ENCODE results near the gene EIF2D.
A peak's percentile ranks its signal among the peaks of the same experiment; 100 is the strongest.
"Not testable (repeated sequence)": the region's sequence is repeated elsewhere in the genome, so short reads cannot be mapped to it uniquely, and the experiment has no call there.

Gene EIF2D

GRCh38 chr1:206635080-206635977, 23.1 kb upstream of the EIF2D start, which contains the start of gene DYRK3:
DYRK3 (plus strand) TSS chr1:206635536; CDS start chr1:206635704, 168 bp downstream.
- peak; percentile 89 to 92 (median 91) for DNase-seq (ENCODE audit: low read depth in 3 of 3)

GRCh38 chr1:206634365-206635079, 22.3 kb upstream of the EIF2D start:
- peak; percentile 56 to 71 (median 68) for DNase-seq (ENCODE audit: low read depth in 3 of 3)

- no peak for DNase-seq (ENCODE audit: low read depth in 3 of 3)
Observed at GRCh38 chr1:206633708-206634121, 21.4 kb upstream of the EIF2D start.

- no peak for DNase-seq (ENCODE audit: low read depth in 3 of 3)
Observed at GRCh38 chr1:206631085-206631509, 18.8 kb upstream of the EIF2D start.

- no peak for DNase-seq (ENCODE audit: low read depth in 3 of 3)
Observed at GRCh38 chr1:206628916-206629315, 16.7 kb upstream of the EIF2D start.

GRCh38 chr1:206626396-206626795, 14.1 kb upstream of the EIF2D start:
- DNase-seq (ENCODE audit: low read depth in 3 of 3), result not testable (repeated sequence)

GRCh38 chr1:206609229-206609991, 2.9 kb downstream of the EIF2D start:
- no peak for DNase-seq (ENCODE audit: low read depth in 3 of 3)

GRCh38 chr1:206608108-206608698, 4.1 kb downstream of the EIF2D start:
- DNase-seq (ENCODE audit: low read depth in 3 of 3), result peak; percentile 35 to 58 (median 43)

GRCh38 chr1:206606867-206607266, 5.4 kb downstream of the EIF2D start:
- DNase-seq (ENCODE audit: low read depth in 3 of 3), result no peak

- DNase-seq (ENCODE audit: low read depth in 3 of 3), result no peak
Observed at GRCh38 chr1:206604861-206605260, 7.4 kb downstream of the EIF2D start.

- no peak for DNase-seq (ENCODE audit: low read depth in 3 of 3)
Observed at GRCh38 chr1:206600527-206600926, 11.7 kb downstream of the EIF2D start.

GRCh38 chr1:206596319-206596666, 16.0 kb downstream of the EIF2D start:
- no peak for DNase-seq (ENCODE audit: low read depth in 3 of 3)

- no peak for DNase-seq (ENCODE audit: low read depth in 3 of 3)
Observed at GRCh38 chr1:206595581-206596318, 16.5 kb downstream of the EIF2D start.

- DNase-seq (ENCODE audit: low read depth in 3 of 3), result no peak
Observed at GRCh38 chr1:206593351-206593925, 18.8 kb downstream of the EIF2D start.

- no peak for DNase-seq (ENCODE audit: low read depth in 3 of 3)
Observed at GRCh38 chr1:206591696-206592095, 20.6 kb downstream of the EIF2D start.

GRCh38 chr1:206591226-206591625, 21.0 kb downstream of the EIF2D start:
- no peak for DNase-seq (ENCODE audit: low read depth in 3 of 3)

GRCh38 chr1:206590025-206590758, 22.1 kb downstream of the EIF2D start:
- DNase-seq (ENCODE audit: low read depth in 3 of 3), result peak in 1 of 3 donors; percentile 62

GRCh38 chr1:206589206-206589605, 23.1 kb downstream of the EIF2D start:
- DNase-seq (ENCODE audit: low read depth in 3 of 3), result no peak

GRCh38 chr1:206588492-206588891, 23.8 kb downstream of the EIF2D start:
- no peak for DNase-seq (ENCODE audit: low read depth in 3 of 3)

GRCh38 chr1:206587904-206588303, 24.4 kb downstream of the EIF2D start:
- no peak for DNase-seq (ENCODE audit: low read depth in 3 of 3)
